Sigmoid colon (tissue), 4 donors: Measurements from ENCODE around the gene HNRNPL.

ENCODE experiments used
- CTCF ChIP-seq, 4 experiments: fragments of 450-650 bp in 3 of 4; fragments of 200-600 bp in 1 of 4; IDR thresholded peaks; one replicate each; pipeline ENCODE4 v1.5.1; 2016 to 2019; ENCODE audit warnings: antibody characterized with exemption in 4 of 4, mild to moderate bottlenecking in 3 of 4, moderate library complexity in 2 of 4
- EP300 ChIP-seq, 4 donors: sonication (generic); formaldehyde crosslinking; IDR thresholded peaks; one replicate each; pipeline ENCODE4 v1.6.1; 2017; ENCODE audit warnings: antibody characterized with exemption in 4 of 4

GRCh38 chr19:38841180-38841766 lies 8.5 kb downstream of the HNRNPL start:
- TF ChIP-seq CTCF (IDR thresholded peaks at IDR 0.05) (no peak), EP300 (IDR thresholded peaks at IDR 0.05) (no peak)
